LNCaP clone FGC (cell line): ENCODE measurements around the gene RGS16.

Source experiments
- DNase-seq: peaks from one replicate; pipeline ENCODE4 v3.0.0-alpha.2; 2011; ENCODE audit warnings: low read depth
- H3K4me3 ChIP-seq: 2 replicates; pipeline ENCODE4 v1.5.1; 2011; ENCODE audit warnings: mild to moderate bottlenecking, low read depth, low read length, control low read depth
- CTCF ChIP-seq: IDR thresholded peaks from 2 replicates; pipeline ENCODE4 v1.5.1; 2012; ENCODE audit warnings: mild to moderate bottlenecking; ENCODE audit not compliant: control insufficient read depth, insufficient read depth; ENCODE audit errors: extremely low read depth

Gene RGS16

GRCh38 chr1:182570611-182570970, 33.6 kb downstream of the RGS16 start:
- no peak for DNase-seq
- H3K4me3 ChIP-seq = no peak overlapping the region
- no peak for TF ChIP-seq CTCF

- H3K4me3 ChIP-seq = no peak overlapping the region
- no peak for DNase-seq
- TF ChIP-seq CTCF = no peak
Observed at GRCh38 chr1:182569939-182570610, 34.1 kb downstream of the RGS16 start.

GRCh38 chr1:182568647-182569284, 35.4 kb downstream of the RGS16 start:
- no peak overlapping the region for H3K4me3 ChIP-seq
- TF ChIP-seq CTCF = no peak
- no peak for DNase-seq

GRCh38 chr1:182567629-182568028, 36.6 kb downstream of the RGS16 start:
- no peak overlapping the region for H3K4me3 ChIP-seq
- TF ChIP-seq CTCF = no peak

GRCh38 chr1:182565537-182565936, 38.7 kb downstream of the RGS16 start:
- DNase-seq = no peak
- no peak for TF ChIP-seq CTCF
- no peak overlapping the region for H3K4me3 ChIP-seq

More at GRCh38 chr1:182567629-182568028, 36.6 kb downstream of the RGS16 start:
- no peak for DNase-seq

- no peak overlapping the region for H3K4me3 ChIP-seq
- TF ChIP-seq CTCF = no peak
- no peak for DNase-seq
Observed at GRCh38 chr1:182564406-182565004, 39.7 kb downstream of the RGS16 start.

GRCh38 chr1:182563095-182563494, 41.1 kb downstream of the RGS16 start:
- no peak for TF ChIP-seq CTCF
- DNase-seq = no peak
- H3K4me3 ChIP-seq = no peak overlapping the region
